ENCODE data around the gene SFTA2.

GRCh38 chr6:30889496-30889885 lies 42.5 kb downstream of the SFTA2 start:
- TF ChIP-seq CTCF (IDR thresholded peaks at IDR 0.05) (no peak), POLR2A (IDR thresholded peaks at IDR 0.05) (no peak), POLR2AphosphoS5 (IDR thresholded peaks at IDR 0.05; ENCODE audit: insufficient read depth in 1 of 2, low read depth in 1 of 2) (no peak)

Measured in vagina (tissue), 2 donors.